WTC11 (cell line): ENCODE measurements around the gene VPS18. TPM values are rescaled to one million over a fixed set of nuclear protein-coding genes. Genes with fewer than 3 reads are reported as not detected.

ENCODE experiments used
- ATAC-seq: fragments of 200-7000 bp; cut with Tn5 transposase; 2 replicates; pipeline ENCODE4 v1.10.0; 2021; ENCODE audit warnings: mild to moderate bottlenecking, moderate library complexity
- CTCF ChIA-PET: fragments of 300-600 bp; sonication (Branson Sonifier 250); formaldehyde crosslinking; loops from one replicate; lab custom pipeline; 2021; ENCODE audit warnings: antibody characterized with exemption; lab: Charles Lee
- POLR2A ChIA-PET: fragments of 350-600 bp; sonication (Branson Sonifier 250); formaldehyde crosslinking; loops from one replicate; lab custom pipeline; 2021; ENCODE audit warnings: antibody characterized with exemption; lab: Charles Lee
- DNase-seq: peaks from one replicate; pipeline ENCODE4 v3.0.0; 2021; ENCODE audit warnings: low spot score
- H3K27ac Mint-ChIP-seq: 2 replicates; pipeline ENCODE4 v1.8.0; 2021; ENCODE audit warnings: mixed read lengths
- H3K27me3 Mint-ChIP-seq: 2 replicates; pipeline ENCODE4 v1.8.0; 2021; ENCODE audit warnings: low read depth, mild to moderate bottlenecking, moderate library complexity, mixed read lengths
- H3K36me3 Mint-ChIP-seq: 2 replicates; pipeline ENCODE4 v1.8.0; 2021; ENCODE audit warnings: mixed read lengths
- H3K4me1 Mint-ChIP-seq: 2 replicates; pipeline ENCODE4 v1.8.0; 2022; ENCODE audit warnings: mixed read lengths
- H3K4me3 Mint-ChIP-seq: 2 replicates; pipeline ENCODE4 v1.8.0; 2021; ENCODE audit warnings: mild to moderate bottlenecking, moderate library complexity, mixed read lengths
- H3K9me3 Mint-ChIP-seq: 2 replicates; pipeline ENCODE4 v1.8.0; 2021; ENCODE audit warnings: mixed read lengths
- ATF1 ChIP-seq: sonication (generic); formaldehyde crosslinking; IDR thresholded peaks from 2 replicates; pipeline ENCODE4 v1.8.1; 2023; ENCODE audit warnings: mild to moderate bottlenecking, moderate library complexity, missing genetic modification reagents
- ATF3 ChIP-seq: sonication (generic); formaldehyde crosslinking; conservative IDR thresholded peaks from 2 replicates; pipeline ENCODE4 v1.8.1; 2022; ENCODE audit warnings: mild to moderate bottlenecking, missing genetic modification reagents
- CBFB ChIP-seq: sonication (generic); formaldehyde crosslinking; IDR thresholded peaks from 2 replicates; pipeline ENCODE4 v1.8.1; 2022; ENCODE audit warnings: mild to moderate bottlenecking, low read depth, missing genetic modification reagents
- CDX4 ChIP-seq: fragments of 250-450 bp; sonication (Bioruptor Pico); IDR thresholded peaks from 2 replicates; pipeline ENCODE4 v1.9.0; 2021; ENCODE audit warnings: moderate library complexity, mild to moderate bottlenecking, inconsistent platforms, borderline replicate concordance
- CREM ChIP-seq: sonication (generic); formaldehyde crosslinking; IDR thresholded peaks from 2 replicates; pipeline ENCODE4 v1.8.1; 2022; ENCODE audit warnings: mild to moderate bottlenecking, missing genetic modification reagents, moderate library complexity
- E2F1 ChIP-seq: sonication (generic); formaldehyde crosslinking; IDR thresholded peaks from 2 replicates; pipeline ENCODE4 v1.8.0; 2022; ENCODE audit warnings: mild to moderate bottlenecking, missing genetic modification reagents
- E2F5 ChIP-seq: sonication (generic); formaldehyde crosslinking; IDR thresholded peaks from 2 replicates; pipeline ENCODE4 v1.8.1; 2022; ENCODE audit warnings: mild to moderate bottlenecking, moderate library complexity, missing genetic modification reagents
- ELF4 ChIP-seq: sonication (generic); formaldehyde crosslinking; IDR thresholded peaks from 2 replicates; pipeline ENCODE4 v1.8.1; 2022; ENCODE audit warnings: low read depth, mild to moderate bottlenecking, moderate library complexity, missing genetic modification reagents
- FOXJ3 ChIP-seq: sonication (generic); formaldehyde crosslinking; IDR thresholded peaks from 2 replicates; pipeline ENCODE4 v1.9.0; 2021; ENCODE audit warnings: missing genetic modification reagents, mild to moderate bottlenecking, borderline replicate concordance
- FOXP1 ChIP-seq: sonication (generic); formaldehyde crosslinking; IDR thresholded peaks from 2 replicates; pipeline ENCODE4 v1.8.0; 2022; ENCODE audit warnings: missing genetic modification reagents, mild to moderate bottlenecking, moderate library complexity, borderline replicate concordance
- FOXP4 ChIP-seq: sonication (generic); formaldehyde crosslinking; IDR thresholded peaks from 2 replicates; pipeline ENCODE4 v1.8.0; 2022; ENCODE audit warnings: mild to moderate bottlenecking, missing genetic modification reagents
- GABPB1 ChIP-seq: sonication (generic); formaldehyde crosslinking; IDR thresholded peaks from 2 replicates; pipeline ENCODE4 v1.8.1; 2023; ENCODE audit warnings: mild to moderate bottlenecking, missing genetic modification reagents
- HMGXB4 ChIP-seq: sonication (generic); formaldehyde crosslinking; IDR thresholded peaks from 2 replicates; pipeline ENCODE4 v1.8.1; 2023; ENCODE audit warnings: mild to moderate bottlenecking, moderate library complexity, missing genetic modification reagents
- JUN ChIP-seq: sonication (generic); formaldehyde crosslinking; IDR thresholded peaks from 2 replicates; pipeline ENCODE4 v1.8.0; 2023; ENCODE audit warnings: mild to moderate bottlenecking, missing genetic modification reagents
- MAX ChIP-seq: sonication (generic); formaldehyde crosslinking; IDR thresholded peaks from 2 replicates; pipeline ENCODE4 v1.8.0; 2022; ENCODE audit warnings: mild to moderate bottlenecking, missing genetic modification reagents
- MYBL2 ChIP-seq: sonication (generic); formaldehyde crosslinking; IDR thresholded peaks from 2 replicates; pipeline ENCODE4 v1.8.1; 2023; ENCODE audit warnings: mild to moderate bottlenecking, moderate library complexity, missing genetic modification reagents
- NR3C1 ChIP-seq: sonication (generic); formaldehyde crosslinking; conservative IDR thresholded peaks from 2 replicates; pipeline ENCODE4 v1.8.1; 2023; ENCODE audit warnings: low read depth, mild to moderate bottlenecking, missing genetic modification reagents
- OVOL2 ChIP-seq: fragments of 250-450 bp; sonication (Bioruptor Pico); IDR thresholded peaks from 2 replicates; pipeline ENCODE4 v1.9.0; 2021; ENCODE audit warnings: mild to moderate bottlenecking, borderline replicate concordance
- RELA ChIP-seq: sonication (generic); formaldehyde crosslinking; IDR thresholded peaks from 2 replicates; pipeline ENCODE4 v1.8.1; 2022; ENCODE audit warnings: missing genetic modification reagents, mild to moderate bottlenecking, borderline replicate concordance
- SMAD4 ChIP-seq: sonication (generic); formaldehyde crosslinking; IDR thresholded peaks from 2 replicates; pipeline ENCODE4 v1.8.0; 2022; ENCODE audit warnings: mild to moderate bottlenecking, missing genetic modification reagents
- SOX15 ChIP-seq: fragments of 250-450 bp; sonication (Bioruptor Pico); IDR thresholded peaks from 2 replicates; pipeline ENCODE4 v1.9.0; 2021; ENCODE audit warnings: mild to moderate bottlenecking
- ZBTB21 ChIP-seq: sonication (generic); formaldehyde crosslinking; IDR thresholded peaks from 2 replicates; pipeline ENCODE4 v1.8.1; 2023; ENCODE audit warnings: mild to moderate bottlenecking, missing genetic modification reagents, borderline replicate concordance
- ZNF121 ChIP-seq: sonication (generic); formaldehyde crosslinking; IDR thresholded peaks from 2 replicates; pipeline ENCODE4 v1.8.0; 2023; ENCODE audit warnings: missing genetic modification reagents
- ZNF263 ChIP-seq: sonication (generic); formaldehyde crosslinking; IDR thresholded peaks from 2 replicates; pipeline ENCODE4 v1.8.1; 2022; ENCODE audit warnings: low read depth, mild to moderate bottlenecking, moderate library complexity, missing genetic modification reagents
- ZNF281 ChIP-seq: sonication (generic); formaldehyde crosslinking; IDR thresholded peaks from 2 replicates; pipeline ENCODE4 v1.8.0; 2023; ENCODE audit warnings: mild to moderate bottlenecking, missing genetic modification reagents
- total RNA-seq: library from RNA; stranded (reverse); gene quantifications from 3 replicates; pipeline ENCODE4 v1.2.3, GENCODE V29; 2021

Gene VPS18
- total RNA-seq, 1 experiment from 2014 or later, result 27.3 TPM

- TF ChIP-seq E2F5, result peak; percentile 78; the same call in 1 of the 2 replicates
- peak; percentile 59; the same call in 1 of the 2 replicates for TF ChIP-seq MAX (CRISPR knock-in tag)
- peak; percentile 99 for TF ChIP-seq HMGXB4
- no peak for TF ChIP-seq JUN (CRISPR knock-in tag)
- peak; percentile 47 for TF ChIP-seq MYBL2 (CRISPR knock-in tag)
- TF ChIP-seq ZNF121, result 0 out of 2 replicates have a peak, but pooled peaks have one; percentile 2
- no peak for TF ChIP-seq CREM (CRISPR knock-in tag)
- no peak for TF ChIP-seq ELF4 (CRISPR knock-in tag)
- 0 out of 2 replicates have a peak, but pooled peaks have one; percentile 23 for TF ChIP-seq FOXP4
- TF ChIP-seq CBFB (CRISPR knock-in tag), result 0 out of 2 replicates have a peak, but pooled peaks have one; percentile 64
- peak; percentile 83 for TF ChIP-seq FOXP1 (CRISPR knock-in tag)
- no peak for TF ChIP-seq SOX15
- no peak for TF ChIP-seq RELA (CRISPR knock-in tag)
Measured at GRCh38 chr15:40873694-40874561, 20.3 kb upstream of the VPS18 start, which contains the start of gene RHOV (continued).

GRCh38 chr15:40875991-40876730, 18.1 kb upstream of the VPS18 start:
- Mint-ChIP-seq H3K36me3 (no peaks in the 10 kb centered on the region), H3K4me1 (peaks cover 34% of the 10 kb centered on the region), H3K9me3 (no peaks in the 10 kb centered on the region), H3K27me3 (peaks cover 4% of the 10 kb centered on the region; the same call in 1 of the 2 replicates), H3K27ac (no peak overlapping the region), H3K4me3 (no peak overlapping the region)
- POLR2A ChIA-PET, result no interaction called here
- no peak for ATAC-seq
- DNase-seq, result no peak
- CTCF ChIA-PET, result interaction anchor here (1.3 to 11.6 kb wide), 4 partner anchors 14 to 284 kb away, joined by 3 to 115 read pairs (median 4); partner anchors contain the start of gene VPS18
- TF ChIP-seq GABPB1 (CRISPR knock-in tag) (no peak), ZNF263 (CRISPR knock-in tag) (no peak), ATF3 (CRISPR knock-in tag) (no peak), CDX4 (CRISPR knock-in tag) (no peak), ZNF281 (no peak), ZBTB21 (no peak), ZNF121 (no peak), SMAD4 (no peak), OVOL2 (CRISPR knock-in tag) (no peak), FOXJ3 (CRISPR knock-in tag) (no peak), NR3C1 (CRISPR knock-in tag) (no peak), E2F1 (CRISPR knock-in tag) (no peak), ATF1 (CRISPR knock-in tag) (no peak)
